NOMO-1 treated with dmso at 0.1 percent for 144 hours (cell line): ENCODE measurements around the gene CYP26C1.

ENCODE experiments used
- DNase-seq: peaks from one replicate; lab custom pipeline; 2025; ENCODE audit not compliant: unreplicated experiment; lab: John Stamatoyannopoulos, UW

CYP26C1 gene

DNA sequence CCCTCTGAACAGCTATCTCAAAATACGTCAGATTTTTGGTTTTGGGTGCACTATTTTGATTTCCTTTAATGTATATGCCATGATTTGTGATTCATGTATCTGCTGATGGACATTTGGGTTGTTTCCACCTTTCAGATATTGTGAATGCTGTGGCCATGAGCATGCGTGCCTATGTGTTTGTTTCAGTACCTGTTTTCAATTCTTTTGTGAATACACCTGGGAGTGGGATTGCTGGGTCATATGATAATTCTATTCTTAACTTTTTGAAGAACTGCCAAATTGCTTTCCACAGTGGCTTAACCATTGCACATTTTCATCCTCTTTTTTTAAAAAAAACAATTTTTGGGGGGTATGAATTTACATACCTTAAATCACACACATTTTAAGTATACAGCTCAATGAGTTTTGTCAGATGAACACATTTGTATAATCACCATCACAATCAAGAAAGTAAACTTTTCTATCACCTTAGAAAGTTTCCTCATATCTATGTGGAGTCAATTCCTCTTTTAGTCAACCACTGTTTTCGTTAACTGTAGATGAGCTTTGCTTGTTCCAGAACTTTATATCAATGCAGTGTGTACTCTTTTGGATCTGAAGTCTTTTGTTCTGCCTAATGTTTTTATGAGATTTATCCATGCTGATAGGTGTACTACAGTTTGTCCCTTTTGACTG is 50.0 kb downstream of the CYP26C1 start:
- no peak for DNase-seq

DNA sequence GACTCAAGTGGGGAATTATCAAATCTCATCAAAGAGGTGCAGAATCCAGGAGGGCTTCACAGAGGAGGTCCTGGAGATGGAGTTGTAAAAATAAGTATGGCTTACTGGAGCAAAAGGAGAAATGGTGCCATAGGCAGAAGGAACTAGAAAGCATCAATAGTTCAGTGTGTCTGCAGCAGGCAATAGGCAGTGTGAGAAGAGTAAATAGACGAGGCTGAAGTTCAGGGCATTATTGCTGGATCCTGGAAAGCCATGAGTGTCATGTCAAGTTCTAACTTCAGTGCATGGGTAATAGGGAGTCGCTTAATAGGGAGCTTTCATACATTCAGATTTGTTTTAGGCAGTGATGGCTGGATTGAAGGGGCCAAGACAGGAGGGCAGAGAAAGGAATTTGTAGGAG is 52.4 kb downstream of the CYP26C1 start:
- no peak for DNase-seq

DNA sequence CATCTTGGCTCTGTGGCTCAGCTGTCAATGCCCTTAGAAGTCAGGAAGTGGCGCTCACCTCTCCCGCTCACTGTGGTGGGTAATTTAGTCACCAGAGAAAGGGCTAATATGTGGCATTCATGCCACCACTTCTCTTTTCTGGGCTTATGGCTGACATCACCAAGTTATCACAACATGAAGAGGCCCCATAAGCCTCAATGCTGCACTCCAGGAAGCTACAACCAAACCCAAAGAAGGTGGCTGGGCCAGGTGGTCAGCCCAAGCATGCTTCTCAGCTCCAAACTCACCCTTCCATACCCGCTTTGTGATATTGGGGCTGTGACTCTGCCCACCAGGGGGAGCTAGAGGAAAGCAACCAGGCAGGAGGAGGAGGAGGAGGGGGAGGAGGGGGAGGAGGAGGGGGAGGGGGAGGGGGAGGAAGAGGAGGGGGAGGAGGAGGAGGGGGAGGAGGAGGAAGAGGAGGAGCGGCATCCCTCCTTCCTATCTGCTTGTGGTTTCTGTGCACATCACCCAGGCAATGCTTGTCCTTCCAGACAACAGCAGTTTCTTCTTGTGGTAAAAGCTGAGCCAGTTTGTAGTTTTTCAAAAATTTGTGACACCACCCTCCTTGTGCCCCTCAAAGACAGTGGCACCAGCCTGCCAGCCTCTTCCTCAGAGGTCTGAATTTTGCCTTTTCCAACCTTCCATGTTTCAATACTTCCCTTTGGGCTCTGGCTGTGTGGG is 55.2 kb downstream of the CYP26C1 start:
- DNase-seq = peak; percentile 52
